ENCODE data around the gene BANF2. TPM values are rescaled to one million over a fixed set of nuclear protein-coding genes. Genes with fewer than 3 reads are reported as not detected.
A peak's percentile ranks its signal among the peaks of the same experiment; 100 is the strongest.

The BANF2 gene
- total and polyA plus RNA-seq, 2 of the 13 experiments (the other 11 are each of a cell fraction or from before 2014, with no cell fraction given) = 0.35 TPM; not detected in 1

- TF ChIP-seq ZNF597 (CRISPR knock-in tag; IDR thresholded peaks at IDR 0.05) (0 out of 2 replicates have a peak, but pooled peaks have one; percentile 68), PATZ1 (CRISPR knock-in tag; IDR thresholded peaks at IDR 0.05) (peak; percentile 89), ZNF232 (CRISPR knock-in tag; IDR thresholded peaks at IDR 0.05; ENCODE audit: borderline replicate concordance) (peak; percentile 89), SMC3 (IDR thresholded peaks at IDR 0.05; ENCODE audit: low read length) (peak; percentile 75), ZNF883 (CRISPR knock-in tag; IDR thresholded peaks at IDR 0.05; ENCODE audit: not compliant biosample characterization) (peak; percentile 89), IRX3 (CRISPR knock-in tag; IDR thresholded peaks at IDR 0.05; ENCODE audit: borderline replicate concordance, low read depth) (peak; percentile 87), ZNF792 (CRISPR knock-in tag; IDR thresholded peaks at IDR 0.05) (0 out of 2 replicates have a peak, but pooled peaks have one; percentile 23), ZNF136 (CRISPR knock-in tag; IDR thresholded peaks at IDR 0.05; ENCODE audit: low read depth) (0 out of 2 replicates have a peak, but pooled peaks have one; percentile 19), CC2D1A (CRISPR knock-in tag; IDR thresholded peaks at IDR 0.05) (no peak), MXD1 (CRISPR knock-in tag; IDR thresholded peaks at IDR 0.05) (peak; percentile 87), ZNF660 (CRISPR knock-in tag; IDR thresholded peaks at IDR 0.05; ENCODE audit: borderline replicate concordance, low read depth) (no peak), ZSCAN29 (CRISPR knock-in tag; conservative IDR thresholded peaks at IDR 0.05) (peak; percentile 89), FIP1L1 (IDR thresholded peaks at IDR 0.05; ENCODE audit: borderline replicate concordance, insufficient read depth, low read depth, low read length) (no peak), YEATS4 (CRISPR knock-in tag; IDR thresholded peaks at IDR 0.05; ENCODE audit: borderline replicate concordance) (peak; percentile 94), POGK (CRISPR knock-in tag; conservative IDR thresholded peaks at IDR 0.05) (peak; percentile 85), SRF (IDR thresholded peaks at IDR 0.05; ENCODE audit: low read depth, low read length) (no peak), PLRG1 (conservative IDR thresholded peaks at IDR 0.05) (no peak), NFKB2 (CRISPR knock-in tag; IDR thresholded peaks at IDR 0.05; ENCODE audit: borderline replicate concordance) (peak; percentile 41; the same call in 1 of the 2 replicates)
- TF ChIP-seq, protein P1, sequence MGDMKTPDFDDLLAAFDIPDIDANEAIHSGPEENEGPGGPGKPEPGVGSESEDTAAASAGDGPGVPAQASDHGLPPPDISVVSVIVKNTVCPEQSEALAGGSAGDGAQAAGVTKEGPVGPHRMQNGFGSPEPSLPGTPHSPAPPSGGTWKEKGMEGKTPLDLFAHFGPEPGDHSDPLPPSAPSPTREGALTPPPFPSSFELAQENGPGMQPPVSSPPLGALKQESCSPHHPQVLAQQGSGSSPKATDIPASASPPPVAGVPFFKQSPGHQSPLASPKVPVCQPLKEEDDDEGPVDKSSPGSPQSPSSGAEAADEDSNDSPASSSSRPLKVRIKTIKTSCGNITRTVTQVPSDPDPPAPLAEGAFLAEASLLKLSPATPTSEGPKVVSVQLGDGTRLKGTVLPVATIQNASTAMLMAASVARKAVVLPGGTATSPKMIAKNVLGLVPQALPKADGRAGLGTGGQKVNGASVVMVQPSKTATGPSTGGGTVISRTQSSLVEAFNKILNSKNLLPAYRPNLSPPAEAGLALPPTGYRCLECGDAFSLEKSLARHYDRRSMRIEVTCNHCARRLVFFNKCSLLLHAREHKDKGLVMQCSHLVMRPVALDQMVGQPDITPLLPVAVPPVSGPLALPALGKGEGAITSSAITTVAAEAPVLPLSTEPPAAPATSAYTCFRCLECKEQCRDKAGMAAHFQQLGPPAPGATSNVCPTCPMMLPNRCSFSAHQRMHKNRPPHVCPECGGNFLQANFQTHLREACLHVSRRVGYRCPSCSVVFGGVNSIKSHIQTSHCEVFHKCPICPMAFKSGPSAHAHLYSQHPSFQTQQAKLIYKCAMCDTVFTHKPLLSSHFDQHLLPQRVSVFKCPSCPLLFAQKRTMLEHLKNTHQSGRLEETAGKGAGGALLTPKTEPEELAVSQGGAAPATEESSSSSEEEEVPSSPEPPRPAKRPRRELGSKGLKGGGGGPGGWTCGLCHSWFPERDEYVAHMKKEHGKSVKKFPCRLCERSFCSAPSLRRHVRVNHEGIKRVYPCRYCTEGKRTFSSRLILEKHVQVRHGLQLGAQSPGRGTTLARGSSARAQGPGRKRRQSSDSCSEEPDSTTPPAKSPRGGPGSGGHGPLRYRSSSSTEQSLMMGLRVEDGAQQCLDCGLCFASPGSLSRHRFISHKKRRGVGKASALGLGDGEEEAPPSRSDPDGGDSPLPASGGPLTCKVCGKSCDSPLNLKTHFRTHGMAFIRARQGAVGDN (CRISPR knock-in tag; IDR thresholded peaks at IDR 0.05) = peak; percentile 96
Observed at GRCh38 chr20:17682103-17682888, 17.5 kb upstream of the BANF2 start, which contains the start of gene RRBP1 (continued).

Data from HepG2 (cell line).